HepG2 (cell line): ENCODE data around the gene VPS4A. TPM values are rescaled to one million over a fixed set of nuclear protein-coding genes. Genes with fewer than 3 reads are reported as not detected.

Experiments used
- CERS6 ChIP-seq: sonication (generic); formaldehyde crosslinking; IDR thresholded peaks from 2 replicates; pipeline ENCODE4 v1.5.0; 2020; ENCODE audit warnings: missing genetic modification reagents
- CHD2 ChIP-seq: IDR thresholded peaks from 2 replicates; pipeline ENCODE4 v1.6.1; 2011; ENCODE audit warnings: low read depth, low read length, improper control_type of control experiment
- CSRNP2 ChIP-seq: sonication (generic); formaldehyde crosslinking; conservative IDR thresholded peaks from 2 replicates; pipeline ENCODE4 v1.8.0; 2022; ENCODE audit warnings: low read depth, missing genetic modification reagents
- ELK4 ChIP-seq: sonication (generic); formaldehyde crosslinking; IDR thresholded peaks from 2 replicates; pipeline ENCODE4 v1.9.0; 2021; ENCODE audit warnings: missing genetic modification reagents, borderline replicate concordance
- ETS1 ChIP-seq: sonication (generic); formaldehyde crosslinking; IDR thresholded peaks from 2 replicates; pipeline ENCODE4 v1.4.0; 2020; ENCODE audit warnings: missing genetic modification reagents
- FOSL2 ChIP-seq: sonication (generic); formaldehyde crosslinking; IDR thresholded peaks from 2 replicates; pipeline ENCODE4 v1.4.0; 2020; ENCODE audit warnings: missing genetic modification reagents
- KDM6A ChIP-seq: IDR thresholded peaks from 2 replicates; pipeline ENCODE4 v1.6.1; 2016; ENCODE audit warnings: low read depth
- KLF11 ChIP-seq: IDR thresholded peaks from 2 replicates; pipeline ENCODE4 v1.6.1; 2016; ENCODE audit warnings: missing compliant biosample characterization
- MAX ChIP-seq: IDR thresholded peaks from 2 replicates; pipeline ENCODE4 v1.6.1; 2012; ENCODE audit warnings: inconsistent platforms
- MTA3 ChIP-seq: sonication (generic); formaldehyde crosslinking; IDR thresholded peaks from 2 replicates; pipeline ENCODE4 v1.4.0; 2020; ENCODE audit warnings: missing genetic modification reagents
- PHF5A ChIP-seq: IDR thresholded peaks from one replicate; pipeline ENCODE4 v1.6.1; 2018; ENCODE audit warnings: low read depth, missing genetic modification reagents; ENCODE audit not compliant: unreplicated experiment
- SIX1 ChIP-seq: sonication (generic); formaldehyde crosslinking; IDR thresholded peaks from 2 replicates; pipeline ENCODE4 v1.4.0; 2020; ENCODE audit warnings: missing genetic modification reagents, borderline replicate concordance
- SOX6 ChIP-seq, 2 experiments: fragments of 450-650 bp in 1 of 2; sonication (generic) in 1 of 2; formaldehyde crosslinking in 1 of 2; IDR thresholded peaks; 2 replicates each; pipeline versions ENCODE4 v1.4.0 to v1.6.1; 2017 to 2020; ENCODE audit warnings: antibody characterized with exemption in 1 of 2, mild to moderate bottlenecking in 1 of 2, missing genetic modification reagents in 1 of 2
- SUZ12 ChIP-seq: fragments of 150-350 bp; IDR thresholded peaks from 2 replicates; pipeline ENCODE4 v1.6.1; 2014; ENCODE audit warnings: low read depth, low read length
- ZBTB1 ChIP-seq: sonication (generic); formaldehyde crosslinking; IDR thresholded peaks from 2 replicates; pipeline ENCODE4 v1.4.0; 2020; ENCODE audit warnings: missing genetic modification reagents, borderline replicate concordance
- ZBTB2 ChIP-seq: sonication (generic); formaldehyde crosslinking; IDR thresholded peaks from 2 replicates; pipeline ENCODE4 v1.8.0; 2022; ENCODE audit warnings: low read depth, missing genetic modification reagents
- ZBTB26 ChIP-seq: IDR thresholded peaks from 2 replicates; pipeline ENCODE4 v1.6.1; 2016; ENCODE audit warnings: missing compliant biosample characterization, missing genetic modification reagents, borderline replicate concordance
- ZNF839 ChIP-seq: sonication (generic); formaldehyde crosslinking; IDR thresholded peaks from 2 replicates; pipeline ENCODE4 v1.4.0; 2020; ENCODE audit warnings: missing genetic modification reagents, mild to moderate bottlenecking, borderline replicate concordance
- polyA plus RNA-seq, 8 experiments: library from polyadenylated mRNA; depleted of rRNA in 3 of 8; stranded (reverse) in 7 of 8; unstranded in 1 of 8; fragments of >200 nt; fragmentation: Illumina TruSeq in 4 of 8; extraction: Trizol in 4 of 8; gene quantifications; 2 replicates each; pipeline versions ENCODE4 v1.2.1 to v1.2.3, GENCODE V29; 2011 to 2016; ENCODE audit warnings: low read depth in 4 of 8, missing spikeins in 1 of 8, mixed read lengths in 1 of 8; ENCODE audit not compliant: insufficient read depth in 1 of 8
- total RNA-seq, 5 experiments: library from RNA; depleted of rRNA; stranded (reverse); fragments of >200 nt; fragmentation: Illumina TruSeq; extraction: Trizol; gene quantifications; 2 replicates each; pipeline ENCODE4 v1.2.3, GENCODE V29; 2016; ENCODE audit warnings: low read depth in 1 of 5

The VPS4A gene
- total and polyA plus RNA-seq, 2 of the 13 experiments (the other 11 are each of a cell fraction or from before 2014, with no cell fraction given) = 13.2 to 27.9 TPM

GRCh38 chr16:69311533-69312387 is 610 bp downstream of the VPS4A start (continued):
- TF ChIP-seq ELK4 (CRISPR knock-in tag) (no peak), FOSL2 (CRISPR knock-in tag) (no peak), KDM6A (no peak), MTA3 (CRISPR knock-in tag) (no peak), ZNF839 (no peak), KLF11 (CRISPR knock-in tag) (no peak), CSRNP2 (CRISPR knock-in tag) (no peak), SUZ12 (no peak), ETS1 (CRISPR knock-in tag) (no peak), ZBTB26 (CRISPR knock-in tag) (0 out of 2 replicates have a peak, but pooled peaks have one; percentile 13), CHD2 (no peak), CERS6 (CRISPR knock-in tag) (no peak), SOX6 (IDR thresholded peaks at IDR 0.05) (no peak), SOX6 (CRISPR knock-in tag; IDR thresholded peaks at IDR 0.05) (peak; percentile 41), ZBTB1 (CRISPR knock-in tag) (no peak), MAX (peak; percentile 13), ZBTB2 (no peak; the same call in 1 of the 2 replicates), PHF5A (CRISPR knock-in tag) (no peak), SIX1 (CRISPR knock-in tag) (no peak)
